Non-pigmented ciliary epithelial cell (primary cell): ENCODE data around the gene GRIP2.

Experiments used
- DNase-seq: peaks from one replicate; pipeline ENCODE4 v3.0.0-alpha.2; 2010; ENCODE audit warnings: low read depth

Gene GRIP2

DNA sequence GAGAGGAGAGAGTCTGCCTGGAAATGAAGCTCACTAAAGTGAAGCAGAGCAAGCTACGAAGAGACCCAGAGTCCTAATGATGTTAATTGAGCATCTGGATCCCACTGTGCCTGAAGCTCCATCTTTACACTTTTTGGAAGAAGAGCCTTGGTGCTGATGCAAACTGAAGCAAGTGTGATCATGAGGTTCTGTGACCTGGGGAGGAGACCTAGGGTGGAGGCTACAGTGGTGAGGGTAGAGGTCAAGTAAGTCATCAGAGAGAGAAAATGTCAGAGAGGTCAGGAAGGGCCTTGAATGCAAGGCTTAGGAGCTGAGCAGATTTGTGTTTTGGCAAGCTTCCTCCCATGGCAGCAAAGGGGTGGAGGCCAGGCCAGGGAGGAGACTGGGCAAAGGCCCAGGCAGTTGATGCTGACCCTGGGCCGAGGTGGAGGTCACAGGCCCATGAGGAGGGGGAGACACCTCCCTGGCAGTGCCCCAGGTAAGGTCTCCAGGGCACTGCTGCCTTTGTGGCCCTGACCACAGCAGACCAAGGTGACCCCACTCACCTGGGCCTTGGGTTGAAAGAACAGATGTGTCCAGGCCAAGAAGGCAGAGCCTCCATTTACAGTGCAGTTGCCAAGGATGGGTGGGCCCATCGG is 1.6 kb downstream of the GRIP2 start:
- DNase-seq = no peak

DNA sequence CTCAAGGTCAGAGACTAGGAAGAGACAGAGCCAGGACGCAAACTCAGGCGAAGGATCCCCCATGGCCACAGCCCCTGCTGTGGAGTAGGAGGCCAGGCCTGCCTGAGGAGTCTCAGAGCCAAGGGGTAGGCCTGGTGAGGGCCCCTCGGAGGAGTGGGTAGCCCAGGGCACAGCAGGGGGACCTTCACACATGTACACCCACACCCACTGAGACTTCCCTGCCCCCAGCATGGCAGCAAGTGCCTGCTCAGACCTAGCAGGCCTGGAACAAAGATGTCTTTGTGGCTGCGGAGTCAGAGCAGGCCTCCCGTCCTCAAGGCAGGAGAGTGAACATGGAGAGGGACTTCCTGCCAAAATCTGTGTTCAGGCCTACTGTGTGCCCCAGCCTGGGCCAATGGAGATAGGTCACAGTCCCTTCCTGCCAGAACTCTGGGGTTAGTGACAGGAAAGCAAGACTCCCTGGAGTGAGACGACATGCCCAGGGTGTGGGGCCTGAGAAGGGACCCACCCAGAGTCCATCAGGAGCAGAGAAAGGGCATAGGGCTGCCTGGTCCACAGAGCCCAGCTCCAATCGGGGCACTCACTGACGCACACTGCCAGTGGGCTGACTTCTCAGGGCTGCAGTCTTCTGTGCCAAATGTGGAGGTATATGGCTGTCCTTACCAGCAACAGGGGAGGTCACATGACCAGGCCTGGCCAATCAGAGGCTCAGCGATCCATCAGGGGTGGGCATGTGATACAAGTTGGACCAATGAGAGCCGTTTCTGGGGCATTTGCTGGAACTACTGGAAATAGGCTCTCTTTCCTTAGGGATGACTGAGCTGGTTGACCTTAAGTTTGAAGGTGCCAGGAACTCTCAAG is 2.3 kb downstream of the GRIP2 start:
- DNase-seq = no peak

DNA sequence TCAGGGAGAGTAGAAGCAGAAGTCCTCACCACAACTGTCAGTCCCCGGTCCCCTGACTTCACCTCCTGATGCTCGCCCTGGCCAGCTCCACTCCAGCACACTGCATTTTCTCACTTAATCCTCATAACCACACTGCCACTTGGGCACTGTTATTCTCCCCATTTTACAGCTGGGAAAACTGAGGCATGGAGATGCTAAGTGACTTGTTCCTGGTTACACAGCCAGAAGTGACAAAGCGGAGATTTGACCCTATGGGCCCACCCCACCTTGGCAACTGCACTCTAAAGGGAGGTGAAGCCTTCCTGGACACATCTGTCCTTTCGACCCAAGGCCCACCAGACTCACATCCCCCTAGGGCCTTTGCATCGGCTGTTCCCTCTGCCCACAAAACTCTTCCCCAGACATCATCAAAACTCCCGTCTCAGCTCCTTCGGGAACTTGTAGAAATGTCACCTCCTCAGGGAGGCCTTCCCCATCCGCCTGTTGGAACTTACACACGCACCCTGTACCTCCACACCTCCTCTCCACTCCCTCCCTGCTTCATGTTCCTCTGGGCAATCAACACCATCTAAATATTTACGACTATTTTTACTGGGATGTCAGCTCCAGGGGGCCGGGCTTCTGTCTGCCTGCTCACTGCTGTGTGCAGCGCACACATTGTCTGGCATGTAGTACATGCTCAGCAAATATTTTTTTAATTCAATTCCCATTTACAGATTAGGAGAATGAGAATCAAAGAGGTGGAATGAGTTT is 3.1 kb downstream of the GRIP2 start:
- no peak for DNase-seq

DNA sequence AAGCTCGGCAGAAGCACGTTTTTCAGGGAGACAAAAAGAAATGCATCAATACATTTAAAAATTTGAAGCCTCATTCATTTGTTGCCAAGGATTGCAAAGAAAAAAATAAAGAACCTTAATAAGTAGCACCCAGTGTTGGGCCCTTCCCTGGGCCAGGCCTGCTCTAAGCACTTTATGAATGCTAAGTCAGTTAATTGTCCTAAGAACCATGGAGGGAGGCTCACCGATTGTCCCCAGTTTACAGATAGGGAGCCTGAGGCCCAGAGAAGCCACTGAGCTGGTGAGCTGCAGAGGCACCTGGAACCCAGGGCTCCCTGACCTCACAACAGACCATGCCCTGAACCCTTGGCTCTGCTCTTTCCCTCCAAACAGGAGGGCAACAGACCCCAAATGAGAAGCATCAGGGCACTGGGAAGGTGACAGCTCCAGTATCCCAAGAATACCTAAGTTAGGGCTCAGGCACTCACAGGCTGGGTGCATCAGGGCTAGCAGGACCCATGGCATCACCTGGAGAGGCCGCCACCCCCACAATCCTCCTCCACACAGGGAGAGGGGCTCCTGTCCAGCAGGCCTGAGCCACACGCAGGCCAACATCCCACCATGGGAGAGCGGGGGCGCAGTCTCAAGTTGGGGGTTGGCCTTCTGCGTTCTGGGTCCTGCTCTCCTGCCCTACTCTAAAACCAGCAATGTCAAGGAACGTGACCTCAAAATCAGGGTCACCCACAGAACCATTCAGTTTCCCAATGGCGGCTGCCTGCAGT is 3.9 kb downstream of the GRIP2 start:
- DNase-seq = no peak

DNA sequence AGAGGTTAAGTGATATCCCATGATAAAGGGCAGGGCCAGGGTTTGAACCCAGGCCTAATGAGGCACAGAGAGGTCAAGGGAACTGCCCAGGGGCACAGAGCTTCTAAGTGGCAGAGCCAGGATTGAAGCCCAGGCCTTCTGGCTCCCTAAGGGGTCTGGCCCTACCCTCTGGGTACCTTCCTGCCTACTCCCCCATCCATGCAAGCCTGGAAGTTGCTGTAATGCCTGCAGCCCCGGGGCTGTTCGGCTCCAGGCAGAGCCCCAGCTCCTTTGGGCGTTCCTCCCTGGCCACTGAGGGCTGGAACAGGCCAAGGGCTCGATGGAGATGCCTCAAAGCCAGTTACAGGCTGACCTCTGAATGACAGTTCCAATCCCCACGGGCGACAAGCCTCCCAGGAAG is 4.5 kb downstream of the GRIP2 start:
- no peak for DNase-seq

DNA sequence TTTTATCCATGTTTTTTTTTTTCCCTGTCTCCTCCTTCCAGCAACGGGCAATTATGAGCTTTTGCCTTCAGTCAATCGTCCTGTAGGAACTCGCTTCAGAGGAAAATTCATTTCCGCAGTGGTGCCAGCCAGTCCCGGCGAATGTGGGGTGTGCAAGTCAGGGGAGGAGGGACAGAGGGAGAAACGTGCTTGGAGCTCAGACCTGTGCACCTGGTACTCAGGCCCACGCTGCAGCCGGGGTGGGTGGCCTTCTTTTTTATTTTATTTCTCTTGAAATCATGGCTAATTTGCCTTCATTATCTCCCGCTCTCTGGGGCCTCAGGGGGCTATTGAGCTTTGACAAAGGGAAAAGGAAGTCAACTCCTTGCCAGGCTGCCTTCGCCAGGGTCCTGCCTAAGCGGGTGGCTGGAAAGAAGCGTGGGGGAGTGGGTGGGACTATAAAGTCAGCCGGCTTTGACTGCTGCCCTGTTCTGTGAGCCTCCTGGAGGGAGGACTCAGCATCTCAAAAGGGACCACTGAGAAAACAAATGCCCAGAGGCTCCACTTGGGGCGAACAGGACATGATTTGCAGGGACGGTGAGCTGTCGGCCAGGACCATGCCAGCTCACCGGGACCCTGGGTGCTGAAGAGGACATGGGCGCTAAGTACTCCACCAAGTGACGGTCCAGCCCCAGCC is 5.5 kb downstream of the GRIP2 start:
- no peak for DNase-seq

DNA sequence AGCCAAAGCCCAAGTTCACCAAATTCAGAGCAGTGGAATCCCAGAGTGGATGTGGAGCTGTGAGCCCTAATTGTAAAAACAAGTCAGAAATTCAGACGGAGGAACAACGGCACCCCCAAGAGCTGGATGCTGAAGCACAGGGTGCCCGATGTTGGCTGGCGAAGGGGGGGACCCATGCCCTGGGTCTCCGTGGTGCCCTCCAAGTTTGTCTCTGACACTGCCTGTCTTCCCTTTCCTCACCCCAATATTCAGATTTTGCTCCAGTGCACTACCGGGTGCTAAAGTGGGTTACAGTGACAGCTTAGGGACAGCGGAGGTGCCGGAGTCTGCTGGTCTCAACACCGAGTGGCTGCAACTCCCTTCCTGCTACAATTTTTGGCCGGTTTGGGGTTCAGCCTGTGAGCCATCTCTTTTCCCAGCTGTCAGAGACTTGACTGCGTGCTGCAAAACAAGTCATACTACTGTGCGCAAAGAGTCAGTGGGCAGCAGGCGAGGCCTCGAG is 6.6 kb downstream of the GRIP2 start:
- no peak for DNase-seq

DNA sequence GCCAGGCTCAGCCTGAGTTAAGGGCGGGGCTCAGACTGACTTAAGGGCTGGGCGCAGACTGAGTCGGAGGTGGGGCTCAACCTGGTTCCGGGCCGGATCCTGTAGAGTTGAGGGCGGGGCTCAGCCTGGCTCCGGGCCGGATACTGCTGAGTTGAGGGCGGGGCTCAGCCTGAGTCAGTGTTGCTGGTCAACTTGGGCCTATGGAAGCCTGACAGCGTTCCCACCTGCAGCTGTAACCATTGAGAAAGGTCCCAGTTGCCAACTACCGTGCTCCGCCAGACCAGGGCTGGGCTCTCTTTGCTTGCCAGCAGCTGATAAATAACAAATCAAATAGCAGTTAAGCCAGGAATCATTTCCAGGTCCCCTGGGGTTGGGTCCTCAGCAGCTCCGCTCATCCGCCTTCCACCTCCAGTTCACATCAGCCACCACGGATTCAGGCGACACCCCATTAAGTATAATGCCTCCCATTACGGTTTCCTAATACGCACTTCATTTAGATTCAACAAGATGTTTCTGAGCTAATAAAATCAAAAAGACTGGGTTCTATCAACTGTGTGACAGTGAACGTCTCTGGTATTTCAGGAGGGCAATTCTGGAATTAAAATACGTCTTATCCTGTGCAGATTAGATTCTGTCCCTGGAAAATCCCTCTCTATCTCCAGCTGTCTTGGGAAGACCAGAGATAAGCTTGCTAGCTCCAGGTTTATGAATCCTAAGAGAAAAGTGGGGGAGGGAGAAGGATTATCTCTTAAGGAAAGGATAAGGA is 7.3 kb downstream of the GRIP2 start:
- DNase-seq = no peak

DNA sequence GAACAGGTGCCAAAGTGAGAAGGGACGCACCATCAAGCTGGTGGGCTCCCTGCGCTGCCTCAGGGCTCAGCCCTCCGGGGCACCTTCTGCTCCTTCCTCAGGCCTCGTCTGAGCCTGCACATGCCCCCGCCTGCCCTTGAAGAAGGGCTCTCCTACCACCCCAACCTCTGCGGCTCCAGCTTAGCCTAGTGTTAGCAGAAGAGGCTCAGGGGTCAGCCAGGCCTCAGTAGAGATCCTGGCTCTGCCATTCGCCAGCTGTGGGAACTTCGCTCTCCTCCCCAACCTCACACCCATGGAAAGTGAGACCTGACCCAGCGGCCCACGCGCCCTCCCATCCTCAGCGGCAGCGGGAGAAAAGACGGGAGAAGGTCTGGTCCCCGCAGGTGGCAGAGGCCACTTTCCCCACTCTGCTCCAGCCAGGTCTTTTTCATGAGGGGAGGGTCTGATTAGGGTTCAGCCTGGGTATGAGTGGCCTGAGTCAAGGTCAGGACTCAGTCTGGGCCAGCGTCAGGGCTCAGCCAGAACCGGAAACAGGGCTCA is 8.2 kb downstream of the GRIP2 start:
- no peak for DNase-seq

DNA sequence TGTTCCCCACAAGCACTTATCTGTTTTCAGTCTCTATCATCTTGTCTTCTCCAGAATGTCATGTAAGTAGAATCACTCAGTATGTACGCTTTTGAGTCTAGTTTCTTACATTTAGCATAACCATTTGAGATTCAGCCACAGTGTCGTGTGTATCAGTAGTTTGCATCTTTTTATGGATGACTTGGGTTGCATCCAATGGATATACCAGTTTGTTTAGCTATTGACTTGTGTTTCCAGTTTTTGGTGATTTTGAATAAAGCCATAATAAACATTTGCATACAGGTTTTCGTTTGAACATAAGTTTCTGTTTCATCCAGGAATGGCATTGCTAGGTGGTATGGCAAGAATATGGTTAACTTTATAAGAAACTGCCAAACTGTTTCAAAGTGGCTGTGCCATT is 12.1 kb downstream of the GRIP2 start:
- no peak for DNase-seq

DNA sequence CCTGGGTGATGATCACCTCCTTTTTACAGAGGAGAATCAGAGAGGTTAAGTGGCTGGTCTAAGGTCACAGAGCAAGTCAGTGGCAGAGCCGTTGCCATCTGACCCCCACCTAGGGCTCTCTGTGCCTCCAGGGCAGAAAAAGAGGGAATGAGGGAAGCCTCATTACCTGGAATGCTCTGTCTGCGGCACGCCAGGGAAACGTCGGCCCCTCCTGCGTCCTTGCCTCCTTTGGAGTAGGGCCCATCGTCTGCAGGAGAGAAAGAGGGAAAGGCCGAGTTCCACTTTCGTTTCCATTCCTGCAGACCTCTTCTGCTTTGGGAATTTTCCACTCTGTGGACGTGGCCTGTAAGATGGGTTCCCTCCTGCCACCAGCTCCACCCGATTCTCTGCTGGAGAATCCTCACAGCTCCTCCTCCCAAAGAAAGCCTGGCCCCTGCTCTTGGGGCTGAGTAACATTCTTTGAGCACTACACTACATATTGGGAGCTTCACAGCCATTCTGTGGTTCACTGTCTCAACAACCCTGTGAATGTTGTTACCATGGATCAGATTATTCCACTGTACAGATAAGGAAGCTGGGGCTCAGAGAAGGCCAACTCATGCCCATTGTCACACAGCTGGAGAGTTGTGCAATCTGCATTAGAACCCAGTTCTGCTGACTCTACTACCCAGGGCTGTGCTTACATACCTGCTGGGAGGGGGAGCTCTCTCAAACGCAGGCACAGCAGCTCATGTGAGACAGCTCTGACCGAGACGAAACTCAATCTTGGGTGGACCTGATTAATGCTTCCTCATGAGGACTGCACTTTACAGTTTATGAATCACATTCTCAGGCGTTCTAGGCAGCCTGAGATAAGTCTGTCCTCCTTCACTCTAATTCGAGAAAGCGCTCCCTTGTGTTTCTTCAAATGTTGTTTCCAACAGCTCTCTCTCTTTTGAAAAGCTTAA is 14.2 kb downstream of the GRIP2 start:
- DNase-seq = no peak

DNA sequence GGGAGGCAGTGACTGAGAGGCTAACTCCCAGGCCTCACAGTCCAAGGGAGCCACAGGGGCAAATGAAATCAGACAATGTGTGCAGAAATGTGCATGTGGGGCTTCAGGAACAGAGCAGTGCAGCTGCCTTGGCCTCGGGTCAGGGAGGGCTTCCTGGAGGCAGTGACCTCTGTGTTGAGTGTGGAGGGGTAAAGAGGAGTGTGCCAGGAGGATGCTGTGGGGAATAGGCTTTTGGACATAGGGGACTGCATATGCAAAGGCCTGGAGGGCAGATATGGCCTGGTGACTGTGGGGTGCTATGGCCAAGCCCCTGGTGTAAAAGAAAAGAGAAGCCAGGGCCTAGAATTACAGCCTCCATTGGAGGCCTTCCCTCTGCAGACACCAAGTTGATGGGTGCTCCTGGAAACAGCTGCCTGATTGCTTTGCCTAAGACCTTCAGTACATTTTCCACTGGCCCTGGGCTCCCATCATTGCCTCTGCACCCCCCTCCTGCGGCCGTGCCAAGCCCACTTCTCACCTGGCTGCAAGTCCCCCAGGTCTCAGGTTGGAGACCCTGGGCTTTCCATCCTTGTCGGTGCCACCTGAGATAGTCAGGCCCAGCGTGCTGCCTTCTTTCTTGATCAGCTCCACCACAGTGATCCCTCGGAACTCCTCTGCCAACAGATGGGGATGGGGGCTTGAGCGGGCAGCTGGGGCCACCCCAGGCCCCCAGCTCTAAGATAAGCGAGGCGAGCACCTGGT is 15.1 kb downstream of the GRIP2 start:
- no peak for DNase-seq

DNA sequence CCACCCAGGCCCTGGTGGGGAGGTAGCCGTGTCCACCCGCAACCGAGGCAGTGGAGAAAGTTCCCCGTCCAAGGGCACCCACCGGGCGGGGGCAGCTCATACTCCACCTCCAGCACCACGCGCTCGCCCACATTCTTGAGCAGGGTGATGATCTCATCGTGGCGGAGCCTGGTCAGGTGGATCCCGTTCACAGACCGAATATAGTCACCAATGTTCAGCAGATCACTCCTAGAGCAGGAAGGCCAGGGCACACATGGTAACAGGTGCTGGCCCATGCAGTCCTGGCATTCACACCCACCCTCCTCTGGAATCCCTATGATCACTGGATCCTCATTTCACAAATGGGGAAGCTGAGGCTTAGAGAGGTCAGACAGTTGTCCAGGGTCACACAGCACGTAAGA is 15.8 kb downstream of the GRIP2 start:
- no peak for DNase-seq

DNA sequence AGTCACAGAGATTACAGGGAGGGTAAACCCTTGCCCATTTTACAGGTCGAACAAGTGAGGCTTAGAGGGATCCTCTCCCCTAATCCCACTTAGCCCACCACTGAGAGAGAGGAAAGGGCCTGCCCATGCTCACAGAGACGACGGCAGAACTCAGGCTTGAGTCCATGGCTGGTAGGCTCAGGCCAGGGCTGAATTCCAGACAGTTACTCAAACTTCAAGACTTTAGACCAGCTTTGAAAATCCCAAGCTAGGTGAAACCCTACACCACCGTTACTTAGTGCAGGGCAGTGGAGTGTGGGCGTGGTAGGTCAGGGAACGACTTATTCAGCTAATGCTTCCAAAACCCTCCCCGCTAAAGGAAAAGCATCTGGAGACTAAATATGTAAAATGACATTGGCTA is 16.4 kb downstream of the GRIP2 start:
- no peak for DNase-seq

DNA sequence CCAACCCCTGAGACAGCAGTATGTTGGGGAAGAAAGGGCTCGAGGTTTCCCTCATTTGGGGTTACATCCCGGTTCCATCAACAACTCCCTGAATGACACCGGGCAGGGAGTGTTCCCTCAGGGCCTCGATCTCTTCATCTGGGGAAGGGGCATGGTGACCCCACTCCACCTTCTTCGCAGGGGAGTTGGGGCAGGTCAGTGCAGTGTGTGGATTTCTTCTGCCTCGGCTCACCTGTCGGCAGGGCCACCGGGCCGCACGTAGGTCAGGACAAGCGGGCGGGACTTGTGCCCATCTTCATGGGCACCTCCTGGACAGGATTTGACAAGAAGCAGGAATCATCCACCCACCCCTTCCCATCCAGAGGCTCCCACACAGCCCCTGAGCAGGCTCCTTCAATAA is 17.4 kb downstream of the GRIP2 start:
- no peak for DNase-seq

DNA sequence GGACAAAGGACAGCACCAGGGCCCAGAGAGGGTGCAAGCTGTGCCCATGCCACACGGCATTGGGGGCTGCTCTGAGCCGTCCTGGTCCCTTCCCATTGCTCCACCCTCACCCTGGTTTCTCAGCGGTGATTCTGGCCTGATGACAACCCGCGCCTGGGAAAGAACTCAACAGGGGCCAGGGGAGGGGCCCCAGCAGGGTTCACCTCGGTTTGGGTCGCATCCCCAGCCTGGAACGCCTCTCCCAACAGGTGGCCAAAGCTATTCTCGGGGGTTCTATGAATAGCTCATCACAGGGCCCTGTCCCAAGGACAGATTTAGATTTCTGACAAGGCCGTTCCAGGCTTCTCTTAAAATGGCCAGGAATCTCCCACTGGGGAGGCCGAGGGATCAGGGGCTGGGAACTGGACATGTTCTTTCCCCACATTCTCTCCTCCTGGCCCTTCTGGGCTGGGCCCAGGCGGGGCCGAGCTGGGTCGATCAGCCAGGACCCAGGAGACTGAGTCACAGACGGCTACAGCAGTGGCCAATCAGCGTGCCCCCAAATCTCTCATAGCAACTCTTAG is 17.9 kb downstream of the GRIP2 start:
- no peak for DNase-seq

DNA sequence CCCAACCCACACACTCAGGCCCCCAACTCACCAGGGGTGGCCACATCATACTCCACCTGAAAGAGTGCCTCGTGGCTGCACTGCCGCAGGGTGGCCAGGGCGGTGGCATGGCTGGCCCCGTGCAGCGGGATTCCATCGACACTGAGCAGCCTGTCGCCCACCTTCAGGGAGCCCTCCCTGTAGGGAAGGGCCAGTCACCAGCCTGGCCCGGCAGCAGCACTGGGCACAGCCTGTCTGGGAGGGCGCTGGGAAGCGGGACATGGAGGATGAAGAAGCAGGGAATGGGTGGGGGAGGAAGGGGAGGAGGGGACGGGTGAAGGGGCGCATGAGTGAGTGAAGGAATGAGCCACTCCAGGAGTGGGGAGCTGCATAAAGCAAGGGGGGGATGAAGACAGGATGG is 18.5 kb downstream of the GRIP2 start:
- no peak for DNase-seq

DNA sequence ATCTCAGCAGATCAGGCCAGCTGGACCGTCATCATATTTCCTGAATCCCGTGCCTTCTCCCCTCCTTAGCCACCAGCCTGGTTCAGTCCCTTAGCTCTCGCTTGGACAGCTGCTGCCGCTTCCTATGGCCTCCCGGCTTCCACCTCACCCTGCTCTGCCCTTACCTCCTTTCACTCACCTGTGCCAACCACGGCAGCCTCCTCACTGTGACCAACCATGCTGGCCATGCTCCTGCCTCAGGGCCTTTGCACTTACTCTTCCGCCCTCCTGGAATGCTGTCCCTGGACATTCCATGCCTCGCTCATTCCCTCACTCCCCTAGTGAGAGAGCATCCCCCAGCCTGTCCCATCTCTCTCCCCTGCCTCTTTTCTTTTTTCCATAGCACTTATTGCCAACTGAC is 19.2 kb downstream of the GRIP2 start:
- no peak for DNase-seq
